ENCODE measurements around the gene AGAP1. TPM values are rescaled to one million over a fixed set of nuclear protein-coding genes. Genes with fewer than 3 reads are reported as not detected.

Gene AGAP1
- total RNA-seq, 2 experiments from 2014 or later = 0.89 to 0.97 TPM

GRCh38 chr2:235568431-235568830 is 74.6 kb downstream of the AGAP1 start:
- H3K4me3 Mint-ChIP-seq = no peak overlapping the region
- no peaks in the 10 kb centered on the region for H3K4me1 Mint-ChIP-seq
- H3K27ac Mint-ChIP-seq = no peak overlapping the region
- H3K27me3 Mint-ChIP-seq = peaks cover 2% of the 10 kb centered on the region
- no peaks in the 10 kb centered on the region for H3K9me3 Mint-ChIP-seq
- H3K36me3 Mint-ChIP-seq (ENCODE audit: low read depth) = no peaks in the 10 kb centered on the region
- POLR2A ChIA-PET = no interaction called here
- CTCF ChIA-PET = no interaction called here
- no peak for DNase-seq

- ChIA-PET CTCF (no interaction called here), POLR2A (no interaction called here)
- Mint-ChIP-seq H3K4me3 (no peak overlapping the region), H3K27ac (no peak overlapping the region), H3K27me3 (peaks cover 2% of the 10 kb centered on the region), H3K36me3 (ENCODE audit: low read depth) (no peaks in the 10 kb centered on the region), H3K4me1 (no peaks in the 10 kb centered on the region), H3K9me3 (no peaks in the 10 kb centered on the region)
- no peak for DNase-seq
Observed at GRCh38 chr2:235569837-235570236, 76.0 kb downstream of the AGAP1 start.

GRCh38 chr2:235570256-235570655 is 76.4 kb downstream of the AGAP1 start:
- Mint-ChIP-seq H3K4me1 (no peaks in the 10 kb centered on the region), H3K4me3 (no peak overlapping the region), H3K27ac (no peak overlapping the region), H3K9me3 (no peaks in the 10 kb centered on the region), H3K36me3 (ENCODE audit: low read depth) (no peaks in the 10 kb centered on the region), H3K27me3 (peaks cover 2% of the 10 kb centered on the region)
- no peak for DNase-seq
- ChIA-PET CTCF (no interaction called here), POLR2A (no interaction called here)

GRCh38 chr2:235570966-235571692 is 77.3 kb downstream of the AGAP1 start:
- Mint-ChIP-seq H3K27me3 (peaks cover 2% of the 10 kb centered on the region), H3K4me1 (no peaks in the 10 kb centered on the region), H3K27ac (no peak overlapping the region), H3K9me3 (no peaks in the 10 kb centered on the region), H3K36me3 (ENCODE audit: low read depth) (no peaks in the 10 kb centered on the region), H3K4me3 (no peak overlapping the region)
- ChIA-PET POLR2A (no interaction called here), CTCF (no interaction called here)
- DNase-seq = no peak

GRCh38 chr2:235572592-235572991 is 78.7 kb downstream of the AGAP1 start:
- CTCF ChIA-PET = no interaction called here

GRCh38 chr2:235573331-235574221 is 79.7 kb downstream of the AGAP1 start:
- Mint-ChIP-seq H3K36me3 (ENCODE audit: low read depth) (no peaks in the 10 kb centered on the region), H3K27me3 (no peaks in the 10 kb centered on the region), H3K9me3 (no peaks in the 10 kb centered on the region), H3K4me3 (no peak overlapping the region), H3K4me1 (no peaks in the 10 kb centered on the region), H3K27ac (peak overlapping the region; percentile 25)
- ChIA-PET CTCF (no interaction called here), POLR2A (no interaction called here)
- DNase-seq = no peak

More at GRCh38 chr2:235572592-235572991, 78.7 kb downstream of the AGAP1 start:
- Mint-ChIP-seq H3K4me3 (no peak overlapping the region), H3K27me3 (no peaks in the 10 kb centered on the region), H3K36me3 (ENCODE audit: low read depth) (no peaks in the 10 kb centered on the region), H3K9me3 (no peaks in the 10 kb centered on the region), H3K4me1 (no peaks in the 10 kb centered on the region), H3K27ac (no peak overlapping the region)
- DNase-seq = no peak
- POLR2A ChIA-PET = no interaction called here

GRCh38 chr2:235575431-235575830 is 81.6 kb downstream of the AGAP1 start:
- no peak for DNase-seq
- H3K9me3 Mint-ChIP-seq = no peaks in the 10 kb centered on the region

GRCh38 chr2:235575904-235576303 is 82.1 kb downstream of the AGAP1 start:
- POLR2A ChIA-PET = no interaction called here
- no peak for DNase-seq
- Mint-ChIP-seq H3K4me3 (no peak overlapping the region), H3K36me3 (ENCODE audit: low read depth) (no peaks in the 10 kb centered on the region), H3K9me3 (no peaks in the 10 kb centered on the region), H3K4me1 (no peaks in the 10 kb centered on the region), H3K27ac (no peak overlapping the region), H3K27me3 (no peaks in the 10 kb centered on the region)
- CTCF ChIA-PET = no interaction called here

More at GRCh38 chr2:235575431-235575830, 81.6 kb downstream of the AGAP1 start:
- POLR2A ChIA-PET = no interaction called here
- Mint-ChIP-seq H3K4me1 (no peaks in the 10 kb centered on the region), H3K36me3 (ENCODE audit: low read depth) (no peaks in the 10 kb centered on the region), H3K27me3 (no peaks in the 10 kb centered on the region), H3K27ac (no peak overlapping the region), H3K4me3 (no peak overlapping the region)
- CTCF ChIA-PET = no interaction called here

GRCh38 chr2:235576337-235576910 is 82.6 kb downstream of the AGAP1 start:
- POLR2A ChIA-PET = no interaction called here
- Mint-ChIP-seq H3K27ac (no peak overlapping the region), H3K36me3 (ENCODE audit: low read depth) (no peaks in the 10 kb centered on the region), H3K27me3 (no peaks in the 10 kb centered on the region), H3K4me3 (no peak overlapping the region), H3K4me1 (no peaks in the 10 kb centered on the region), H3K9me3 (no peaks in the 10 kb centered on the region)
- CTCF ChIA-PET = no interaction called here
- DNase-seq = no peak

- Mint-ChIP-seq H3K4me3 (no peak overlapping the region), H3K9me3 (no peaks in the 10 kb centered on the region), H3K27me3 (no peaks in the 10 kb centered on the region), H3K36me3 (ENCODE audit: low read depth) (no peaks in the 10 kb centered on the region), H3K27ac (no peak overlapping the region), H3K4me1 (no peaks in the 10 kb centered on the region)
- ChIA-PET CTCF (interaction anchor here (0.7 kb wide), 1 partner anchor 121 kb away, joined by 3 read pairs; no protein-coding TSS in a partner anchor), POLR2A (no interaction called here)
- no peak for DNase-seq
Observed at GRCh38 chr2:235577404-235578330, 83.8 kb downstream of the AGAP1 start.

GRCh38 chr2:235579128-235579527 is 85.3 kb downstream of the AGAP1 start:
- Mint-ChIP-seq H3K27me3 (no peaks in the 10 kb centered on the region), H3K36me3 (ENCODE audit: low read depth) (no peaks in the 10 kb centered on the region), H3K4me3 (no peak overlapping the region), H3K27ac (no peak overlapping the region), H3K9me3 (no peaks in the 10 kb centered on the region), H3K4me1 (no peaks in the 10 kb centered on the region)
- DNase-seq = no peak
- ChIA-PET POLR2A (no interaction called here), CTCF (interaction anchor here (0.6 kb wide), 1 partner anchor 296 kb away, joined by 3 read pairs; no protein-coding TSS in a partner anchor)

- CTCF ChIA-PET = no interaction called here
- no peak for DNase-seq
- no peak overlapping the region for H3K4me3 Mint-ChIP-seq
- no peaks in the 10 kb centered on the region for H3K27me3 Mint-ChIP-seq
- no peaks in the 10 kb centered on the region for H3K9me3 Mint-ChIP-seq
- POLR2A ChIA-PET = no interaction called here
- H3K36me3 Mint-ChIP-seq (ENCODE audit: low read depth) = no peaks in the 10 kb centered on the region
- H3K27ac Mint-ChIP-seq = no peak overlapping the region
- H3K4me1 Mint-ChIP-seq = no peaks in the 10 kb centered on the region
Observed at GRCh38 chr2:235580426-235581157, 86.7 kb downstream of the AGAP1 start.
